Upper lobe of left lung (tissue), 4 donors: ENCODE results near the gene DST.

Experiments used
- EP300 ChIP-seq, 4 donors: sonication (generic); formaldehyde crosslinking; IDR thresholded peaks; one replicate each; pipeline ENCODE4 v1.5.1; 2017; ENCODE audit warnings: antibody characterized with exemption in 4 of 4, control low read depth in 2 of 4
- POLR2A ChIP-seq, 4 donors: fragments of 450-650 bp; IDR thresholded peaks; one replicate each; pipeline ENCODE4 v1.5.1; 2016 to 2017; ENCODE audit warnings: antibody characterized with exemption in 4 of 4, mild to moderate bottlenecking in 2 of 4
- POLR2AphosphoS5 ChIP-seq, 2 donors: sonication (generic); formaldehyde crosslinking; IDR thresholded peaks; one replicate each; pipeline ENCODE4 v1.5.1; 2017; ENCODE audit warnings: antibody characterized with exemption in 2 of 2
- TF ChIP-seq, protein P1 (sequence below), 6 experiments: fragments of 450-650 bp in 4 of 6; fragments of 200-600 bp in 2 of 6; sonication (generic) in 2 of 6; IDR thresholded peaks; one replicate each; pipeline ENCODE4 v1.5.1; 2016 to 2019; ENCODE audit warnings: antibody characterized with exemption in 6 of 6

DNA sequence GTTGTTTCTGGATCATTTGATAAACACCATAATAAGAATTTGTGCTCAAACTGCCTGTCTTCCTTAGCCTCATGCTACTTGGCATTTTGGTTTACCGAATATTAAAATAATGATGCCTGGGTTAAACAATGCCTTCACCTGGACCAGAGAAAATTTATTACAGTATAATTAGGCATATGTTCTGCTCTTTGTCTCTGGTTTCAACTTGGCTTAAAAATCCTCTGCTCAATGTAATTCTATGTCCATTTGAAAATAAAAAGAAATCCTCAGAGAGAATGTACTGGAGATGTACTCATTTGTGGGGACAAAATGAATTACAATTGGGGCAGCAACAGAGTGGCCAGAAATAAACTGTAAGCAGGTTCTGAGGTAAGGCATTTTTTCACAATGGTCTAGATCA, 95.0 kb downstream of the DST start:
- no peak for TF ChIP-seq EP300 (IDR thresholded peaks at IDR 0.05)
- TF ChIP-seq, protein P1, sequence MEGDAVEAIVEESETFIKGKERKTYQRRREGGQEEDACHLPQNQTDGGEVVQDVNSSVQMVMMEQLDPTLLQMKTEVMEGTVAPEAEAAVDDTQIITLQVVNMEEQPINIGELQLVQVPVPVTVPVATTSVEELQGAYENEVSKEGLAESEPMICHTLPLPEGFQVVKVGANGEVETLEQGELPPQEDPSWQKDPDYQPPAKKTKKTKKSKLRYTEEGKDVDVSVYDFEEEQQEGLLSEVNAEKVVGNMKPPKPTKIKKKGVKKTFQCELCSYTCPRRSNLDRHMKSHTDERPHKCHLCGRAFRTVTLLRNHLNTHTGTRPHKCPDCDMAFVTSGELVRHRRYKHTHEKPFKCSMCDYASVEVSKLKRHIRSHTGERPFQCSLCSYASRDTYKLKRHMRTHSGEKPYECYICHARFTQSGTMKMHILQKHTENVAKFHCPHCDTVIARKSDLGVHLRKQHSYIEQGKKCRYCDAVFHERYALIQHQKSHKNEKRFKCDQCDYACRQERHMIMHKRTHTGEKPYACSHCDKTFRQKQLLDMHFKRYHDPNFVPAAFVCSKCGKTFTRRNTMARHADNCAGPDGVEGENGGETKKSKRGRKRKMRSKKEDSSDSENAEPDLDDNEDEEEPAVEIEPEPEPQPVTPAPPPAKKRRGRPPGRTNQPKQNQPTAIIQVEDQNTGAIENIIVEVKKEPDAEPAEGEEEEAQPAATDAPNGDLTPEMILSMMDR (IDR thresholded peaks at IDR 0.05) = no peak
- no peak for TF ChIP-seq POLR2A (IDR thresholded peaks at IDR 0.05)
- no peak for TF ChIP-seq POLR2AphosphoS5 (IDR thresholded peaks at IDR 0.05)
